K562 (cell line): Measurements from ENCODE around the gene FIBP. TPM values are rescaled to one million over a fixed set of nuclear protein-coding genes. Genes with fewer than 3 reads are reported as not detected.

Experiments used
- ARID1B ChIP-seq: fragments of 450-650 bp; IDR thresholded peaks from 2 replicates; pipeline ENCODE4 v1.6.1; 2016; ENCODE audit warnings: antibody characterized with exemption, mild to moderate bottlenecking, inconsistent platforms
- ATF1 ChIP-seq, 2 experiments: fragments of 450-650 bp in 1 of 2; IDR thresholded peaks; 2 replicates each; pipeline ENCODE4 v1.6.1; 2016; ENCODE audit warnings: missing compliant biosample characterization in 1 of 2, missing genetic modification characterization in 1 of 2
- BHLHE40 ChIP-seq: IDR thresholded peaks from 2 replicates; pipeline ENCODE4 v1.6.1; 2011; ENCODE audit warnings: low read length, improper control_type of control experiment
- CREB3L1 ChIP-seq: fragments of 450-650 bp; IDR thresholded peaks from 2 replicates; pipeline ENCODE4 v1.6.1; 2014; ENCODE audit warnings: low read depth, mild to moderate bottlenecking, moderate library complexity, borderline replicate concordance
- DMBX1 ChIP-seq: fragments of 250-450 bp; sonication (Bioruptor Pico); IDR thresholded peaks from 2 replicates; pipeline ENCODE4 v1.8.0; 2022; ENCODE audit warnings: inconsistent platforms, mild to moderate bottlenecking, moderate library complexity, borderline replicate concordance
- ETV1 ChIP-seq: fragments of 450-650 bp; conservative IDR thresholded peaks from 2 replicates; pipeline ENCODE4 v1.6.1; 2016; ENCODE audit warnings: missing genetic modification characterization, control low read depth, low read depth, missing compliant biosample characterization
- GATA2 ChIP-seq: sonication (generic); formaldehyde crosslinking; IDR thresholded peaks from 2 replicates; pipeline ENCODE4 v1.4.0; 2020; ENCODE audit warnings: mild to moderate bottlenecking, missing genetic modification reagents
- MEIS2 ChIP-seq: fragments of 450-650 bp; IDR thresholded peaks from 2 replicates; pipeline ENCODE4 v1.6.1; 2014; ENCODE audit warnings: mild to moderate bottlenecking; ENCODE audit not compliant: partially characterized antibody
- MTA3 ChIP-seq: fragments of 450-650 bp; formaldehyde crosslinking; IDR thresholded peaks from 2 replicates; pipeline ENCODE4 v1.6.1; 2017; ENCODE audit warnings: mild to moderate bottlenecking, borderline replicate concordance
- NONO ChIP-seq, 2 experiments: fragments of 200-400 bp in 1 of 2; fragments of 450-650 bp in 1 of 2; formaldehyde crosslinking in 1 of 2; IDR thresholded peaks; 2 replicates each; pipeline ENCODE4 v1.6.1; 2017; ENCODE audit warnings: low read depth in 2 of 2, mild to moderate bottlenecking in 2 of 2, moderate library complexity in 2 of 2, low read length in 1 of 2
- RNF219 ChIP-seq: fragments of 250-450 bp; sonication (Bioruptor Pico); IDR thresholded peaks from 2 replicates; pipeline ENCODE4 v1.5.0; 2022; ENCODE audit warnings: mild to moderate bottlenecking
- SUPT5H ChIP-seq: fragments of 450-650 bp; IDR thresholded peaks from 2 replicates; pipeline ENCODE4 v1.6.1; 2016
- TCF3 ChIP-seq: sonication (generic); formaldehyde crosslinking; IDR thresholded peaks from 2 replicates; pipeline ENCODE4 v1.4.0; 2020; ENCODE audit warnings: mild to moderate bottlenecking, missing genetic modification reagents
- VEZF1 ChIP-seq: fragments of 200-800 bp; sonication (Bioruptor generic); IDR thresholded peaks from 2 replicates; pipeline ENCODE4 v1.6.1; 2017; ENCODE audit warnings: missing genetic modification characterization, missing compliant biosample characterization
- ZNF354B ChIP-seq: fragments of 250-450 bp; sonication (Bioruptor Pico); IDR thresholded peaks from 2 replicates; pipeline ENCODE4 v1.4.0; 2020
- ZNF77 ChIP-seq: fragments of 250-450 bp; sonication (Bioruptor Pico); IDR thresholded peaks from 2 replicates; pipeline ENCODE4 v1.5.0; 2020
- ZSCAN29 ChIP-seq: fragments of 450-650 bp; IDR thresholded peaks from 2 replicates; pipeline ENCODE4 v1.6.1; 2017
- polyA plus RNA-seq, 8 experiments: library from polyadenylated mRNA; depleted of rRNA in 4 of 8; stranded (reverse) in 5 of 8; unstranded in 3 of 8; fragments of >200 nt; fragmentation: Nextera tagmentation in 2 of 8; fragmentation: Illumina TruSeq in 1 of 8; extraction: Ambion mirVana in 2 of 8; extraction: Trizol in 1 of 8; gene quantifications; 2 replicates each; pipeline versions ENCODE4 v1.2.1 to v1.2.3, GENCODE V29; 2011 to 2014; ENCODE audit warnings: inconsistent platforms in 1 of 8, missing spikeins in 1 of 8
- total RNA-seq, 7 experiments: library from RNA; depleted of rRNA in 6 of 7; stranded (reverse); fragments of >200 nt in 6 of 7; fragmentation: Illumina TruSeq in 2 of 7; extraction: Trizol in 2 of 7; gene quantifications; 2 replicates each; pipeline versions ENCODE4 v1.2.1 to v1.2.3, GENCODE V29; 2011 to 2021; ENCODE audit warnings: low replicate concordance in 1 of 7
- TF ChIP-seq, protein P1 (sequence below): IDR thresholded peaks from 2 replicates; pipeline ENCODE4 v1.6.1; 2012; ENCODE audit warnings: low read depth, low read length, improper control_type of control experiment, borderline replicate concordance
- TF ChIP-seq, protein P2 (sequence below): sonication (generic); formaldehyde crosslinking; IDR thresholded peaks from 2 replicates; pipeline ENCODE4 v1.8.1; 2023; ENCODE audit warnings: mild to moderate bottlenecking, missing genetic modification reagents

Gene FIBP
- total and polyA plus RNA-seq, 9 of the 15 experiments (the other 6 are each of a cell fraction or from before 2014, with no cell fraction given), result 41.2 to 79.2 (median 48.6) TPM

GRCh38 chr11:65906602-65907001 lies 18.3 kb upstream of the FIBP start (continued):
- TF ChIP-seq CREB3L1 (no peak), DMBX1 (CRISPR knock-in tag) (no peak), ETV1 (no peak), ZNF77 (CRISPR knock-in tag) (no peak), ARID1B (peak; percentile 83), BHLHE40 (peak; percentile 70), ATF1 (CRISPR knock-in tag; IDR thresholded peaks at IDR 0.05) (no peak), ATF1 (tag; IDR thresholded peaks at IDR 0.05) (peak; percentile 30; the same call in 1 of the 2 replicates), MTA3 (0 out of 2 replicates have a peak, but pooled peaks have one; percentile 45), VEZF1 (CRISPR knock-in tag) (peak; percentile 11; the same call in 1 of the 2 replicates), ZNF354B (0 out of 2 replicates have a peak, but pooled peaks have one; percentile 2), NONO (IDR thresholded peaks at IDR 0.05; ENCODE audit: low read depth in 2 of 2, low read length in 1 of 2) (no peak), GATA2 (CRISPR knock-in tag) (no peak), MEIS2 (peak; percentile 78), RNF219 (CRISPR knock-in tag) (no peak), TCF3 (peak; percentile 55), ZSCAN29 (no peak), SUPT5H (no peak)
- TF ChIP-seq, protein P1, sequence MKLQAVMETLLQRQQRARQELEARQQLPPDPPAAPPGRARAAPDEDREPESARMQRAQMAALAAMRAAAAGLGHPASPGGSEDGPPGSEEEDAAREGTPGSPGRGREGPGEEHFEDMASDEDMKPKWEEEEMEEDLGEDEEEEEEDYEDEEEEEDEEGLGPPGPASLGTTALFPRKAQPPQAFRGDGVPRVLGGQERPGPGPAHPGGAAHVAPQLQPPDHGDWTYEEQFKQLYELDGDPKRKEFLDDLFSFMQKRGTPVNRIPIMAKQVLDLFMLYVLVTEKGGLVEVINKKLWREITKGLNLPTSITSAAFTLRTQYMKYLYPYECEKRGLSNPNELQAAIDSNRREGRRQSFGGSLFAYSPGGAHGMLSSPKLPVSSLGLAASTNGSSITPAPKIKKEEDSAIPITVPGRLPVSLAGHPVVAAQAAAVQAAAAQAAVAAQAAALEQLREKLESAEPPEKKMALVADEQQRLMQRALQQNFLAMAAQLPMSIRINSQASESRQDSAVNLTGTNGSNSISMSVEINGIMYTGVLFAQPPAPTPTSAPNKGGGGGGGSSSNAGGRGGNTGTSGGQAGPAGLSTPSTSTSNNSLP, result peak; percentile 13; the same call in 1 of the 2 replicates
- TF ChIP-seq, protein P2, sequence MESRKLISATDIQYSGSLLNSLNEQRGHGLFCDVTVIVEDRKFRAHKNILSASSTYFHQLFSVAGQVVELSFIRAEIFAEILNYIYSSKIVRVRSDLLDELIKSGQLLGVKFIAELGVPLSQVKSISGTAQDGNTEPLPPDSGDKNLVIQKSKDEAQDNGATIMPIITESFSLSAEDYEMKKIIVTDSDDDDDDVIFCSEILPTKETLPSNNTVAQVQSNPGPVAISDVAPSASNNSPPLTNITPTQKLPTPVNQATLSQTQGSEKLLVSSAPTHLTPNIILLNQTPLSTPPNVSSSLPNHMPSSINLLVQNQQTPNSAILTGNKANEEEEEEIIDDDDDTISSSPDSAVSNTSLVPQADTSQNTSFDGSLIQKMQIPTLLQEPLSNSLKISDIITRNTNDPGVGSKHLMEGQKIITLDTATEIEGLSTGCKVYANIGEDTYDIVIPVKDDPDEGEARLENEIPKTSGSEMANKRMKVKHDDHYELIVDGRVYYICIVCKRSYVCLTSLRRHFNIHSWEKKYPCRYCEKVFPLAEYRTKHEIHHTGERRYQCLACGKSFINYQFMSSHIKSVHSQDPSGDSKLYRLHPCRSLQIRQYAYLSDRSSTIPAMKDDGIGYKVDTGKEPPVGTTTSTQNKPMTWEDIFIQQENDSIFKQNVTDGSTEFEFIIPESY, result 0 out of 2 replicates have a peak, but pooled peaks have one; percentile 8
